GM18517 (cell line): ENCODE results near the gene HBB.

Experiments used
- ATAC-seq: cut with Tn5 transposase; IDR thresholded peaks from one replicate; pipeline ENCODE4 v1.9.1; 2021; ENCODE audit warnings: mild to moderate bottlenecking, moderate library complexity; ENCODE audit not compliant: unreplicated experiment

Gene HBB

GRCh38 chr11:5247472-5248192, 20.8 kb upstream of the HBB start:
- ATAC-seq, result no peak

GRCh38 chr11:5246772-5247471, 20.1 kb upstream of the HBB start:
- no peak for ATAC-seq

DNA sequence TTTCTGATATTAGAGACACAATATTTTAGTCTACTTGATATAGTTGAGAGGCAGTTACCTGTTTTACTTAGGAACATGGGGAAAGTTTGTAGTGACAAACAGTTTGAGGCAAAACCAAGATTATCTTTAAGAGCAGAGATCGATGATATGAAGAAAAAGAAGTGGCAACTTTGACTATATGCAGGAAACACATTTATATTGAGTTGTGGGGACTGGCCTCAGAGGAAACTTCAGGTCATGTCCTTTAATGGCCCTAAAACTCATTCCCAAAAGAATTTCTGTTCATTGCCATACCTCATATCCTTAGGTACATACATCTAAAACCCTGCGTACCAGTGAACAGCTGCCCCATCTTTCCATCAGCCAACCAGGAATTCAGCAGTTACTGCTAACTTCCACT, 18.3 kb upstream of the HBB start:
- no peak for ATAC-seq

DNA sequence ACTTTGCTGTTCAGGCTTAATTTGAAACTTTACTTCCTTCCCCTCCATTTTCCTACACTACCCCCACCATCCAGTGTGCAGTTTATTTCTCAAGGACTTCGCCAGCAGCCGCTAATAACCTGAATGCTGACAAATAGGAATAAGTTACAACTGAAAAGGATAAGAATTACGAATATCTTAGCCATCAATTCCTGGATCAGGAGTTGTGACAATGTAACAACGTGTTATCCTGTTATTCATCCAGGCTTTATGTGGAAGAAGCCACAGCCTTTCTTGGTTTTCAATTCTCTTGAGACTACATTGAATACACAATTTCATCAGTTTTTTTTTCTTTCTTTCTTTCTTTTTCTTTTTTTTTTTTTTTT, 16.9 kb upstream of the HBB start:
- no peak for ATAC-seq

- no peak for ATAC-seq
Observed at GRCh38 chr11:5242933-5243815, 16.3 kb upstream of the HBB start.

DNA sequence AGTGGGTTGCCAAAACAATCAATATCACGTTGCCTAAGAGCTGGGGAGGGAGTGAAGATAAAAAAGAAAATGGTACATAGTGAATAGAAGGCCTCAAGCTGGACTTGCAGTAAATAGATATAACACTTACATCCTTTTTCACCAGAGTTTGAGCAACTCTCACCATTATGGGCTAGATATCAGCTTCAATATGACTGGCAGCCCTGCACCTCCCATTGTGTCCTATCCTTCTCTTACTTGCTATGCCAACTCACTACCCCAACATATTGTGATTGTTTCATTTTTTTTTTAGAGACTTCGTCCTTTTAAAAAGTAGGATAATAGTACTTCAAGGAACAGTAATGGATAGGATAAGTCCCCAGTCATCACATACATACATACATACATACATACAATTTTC, 15.3 kb upstream of the HBB start:
- ATAC-seq, result no peak

DNA sequence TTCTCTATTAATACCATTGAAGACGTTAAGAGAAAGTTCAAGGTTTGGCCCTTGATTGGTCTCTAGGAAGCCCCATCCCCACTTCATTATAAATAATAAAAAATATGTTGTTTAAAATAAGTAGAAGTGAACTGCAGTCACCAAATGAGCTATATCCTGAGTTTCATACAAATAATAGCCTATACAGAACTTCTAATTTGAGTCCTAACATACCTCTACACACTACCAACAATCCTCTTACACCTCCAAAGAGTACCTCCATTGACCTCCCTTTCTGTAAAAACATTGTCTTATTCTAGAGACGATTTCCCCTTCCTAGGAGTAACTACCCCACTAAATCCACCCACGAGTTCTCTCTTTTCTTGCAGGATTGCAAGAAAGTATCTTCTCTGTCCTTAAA, 14.6 kb upstream of the HBB start:
- no peak for ATAC-seq

DNA sequence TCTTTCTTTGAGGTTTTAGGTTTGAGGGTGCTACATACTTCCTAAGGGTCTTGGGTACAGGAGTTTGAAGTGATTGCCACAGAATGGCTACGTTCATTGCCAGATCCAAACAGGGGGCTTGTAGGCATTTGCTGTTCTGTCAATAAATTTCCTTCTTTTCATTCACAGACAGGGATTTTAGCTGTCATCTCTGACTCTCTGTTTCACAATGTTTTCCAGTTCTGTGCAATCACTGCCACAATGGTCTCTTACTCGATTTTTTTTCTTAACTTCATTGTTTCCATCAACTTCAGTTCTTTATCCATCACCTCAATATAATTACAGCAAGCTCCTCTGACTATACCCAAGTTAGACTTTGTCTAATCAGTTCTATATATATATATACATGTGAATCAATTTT, 13.6 kb upstream of the HBB start:
- ATAC-seq, result no peak

DNA sequence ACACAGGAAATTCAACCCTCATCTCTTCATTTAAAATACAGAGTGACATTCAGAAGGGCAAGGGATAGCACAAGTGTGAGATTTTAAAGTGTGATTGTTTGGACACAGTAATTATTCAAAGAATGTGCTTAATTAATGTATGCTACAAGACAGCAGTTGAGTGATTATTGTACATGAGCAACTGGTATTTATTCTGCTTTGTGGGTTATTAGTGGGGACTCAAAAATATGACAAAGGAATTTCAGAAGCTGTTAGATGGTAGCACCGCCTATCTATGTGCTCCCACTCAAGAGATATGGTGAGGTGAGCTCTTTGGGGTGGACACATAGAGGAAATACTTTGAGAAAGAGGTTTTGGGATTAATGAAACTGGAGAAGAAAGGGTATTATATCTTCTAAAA, 13.2 kb upstream of the HBB start:
- no peak for ATAC-seq

GRCh38 chr11:5239046-5239445, 12.2 kb upstream of the HBB start:
- ATAC-seq, result no peak

GRCh38 chr11:5238486-5238885, 11.6 kb upstream of the HBB start:
- no peak for ATAC-seq

GRCh38 chr11:5237420-5237819, 10.5 kb upstream of the HBB start:
- ATAC-seq, result no peak

GRCh38 chr11:5235364-5236095, 8.7 kb upstream of the HBB start:
- no peak for ATAC-seq

GRCh38 chr11:5234381-5234834, 7.5 kb upstream of the HBB start, which contains the start of gene HBD:
TSS of gene HBD (minus strand) at chr11:5234483. CDS start at chr11:5234433, 50 bp downstream.
- no peak for ATAC-seq

DNA sequence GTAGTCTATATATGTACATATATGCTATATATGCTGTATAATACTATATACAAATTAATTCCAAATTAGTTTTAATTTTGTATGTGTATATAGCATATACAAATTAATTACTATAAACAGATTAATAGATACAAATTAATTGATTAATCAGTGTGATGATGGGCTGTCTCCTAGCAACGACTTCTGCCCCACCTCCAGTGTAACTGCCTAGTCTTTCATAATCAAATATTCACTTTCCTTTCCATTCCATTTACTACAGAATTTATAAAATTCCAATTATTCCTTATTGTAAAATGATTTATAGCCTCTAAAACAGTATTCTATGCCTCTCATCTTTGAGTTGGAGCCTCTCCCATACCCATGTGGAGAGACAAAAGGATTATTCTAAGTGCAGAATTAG, 6.4 kb upstream of the HBB start:
- no peak for ATAC-seq

DNA sequence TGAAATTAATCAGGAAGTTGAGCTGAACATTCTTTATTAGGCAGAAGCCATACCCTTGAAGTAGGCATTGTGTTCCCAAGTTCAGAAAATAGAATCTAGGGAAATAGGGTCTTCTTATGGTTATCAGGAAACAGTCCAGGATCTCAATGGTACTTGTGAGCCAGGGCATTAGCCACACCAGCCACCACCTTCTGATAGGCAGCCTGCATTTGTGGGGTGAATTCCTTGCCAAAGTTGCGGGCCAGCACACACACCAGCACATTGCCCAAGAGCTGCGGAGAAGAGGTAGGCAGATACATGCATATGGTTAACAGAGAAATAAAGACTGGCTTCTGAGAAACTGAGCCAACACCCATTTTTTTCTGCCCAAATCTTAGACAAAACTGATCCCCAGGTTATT, 6.0 kb upstream of the HBB start:
- no peak for ATAC-seq

DNA sequence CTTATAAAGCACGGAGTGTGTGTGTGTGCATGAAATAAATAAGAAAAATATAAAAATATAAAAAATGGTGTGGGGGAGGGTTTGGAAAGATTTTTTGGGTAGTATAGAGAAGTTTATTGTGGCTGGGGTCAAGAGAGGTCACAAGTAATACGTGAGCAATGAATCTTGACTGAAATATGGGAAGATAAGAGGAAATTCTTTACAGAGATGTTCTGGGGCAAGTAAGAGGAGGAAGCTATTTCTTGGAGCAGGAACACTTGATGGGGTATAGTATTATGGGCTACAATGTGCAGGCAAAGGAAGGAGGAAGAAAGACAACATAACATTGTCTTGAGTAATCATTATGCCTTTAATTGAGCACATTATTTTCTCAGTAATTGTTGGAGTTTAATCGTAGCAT, 5.3 kb upstream of the HBB start:
- ATAC-seq, result no peak

DNA sequence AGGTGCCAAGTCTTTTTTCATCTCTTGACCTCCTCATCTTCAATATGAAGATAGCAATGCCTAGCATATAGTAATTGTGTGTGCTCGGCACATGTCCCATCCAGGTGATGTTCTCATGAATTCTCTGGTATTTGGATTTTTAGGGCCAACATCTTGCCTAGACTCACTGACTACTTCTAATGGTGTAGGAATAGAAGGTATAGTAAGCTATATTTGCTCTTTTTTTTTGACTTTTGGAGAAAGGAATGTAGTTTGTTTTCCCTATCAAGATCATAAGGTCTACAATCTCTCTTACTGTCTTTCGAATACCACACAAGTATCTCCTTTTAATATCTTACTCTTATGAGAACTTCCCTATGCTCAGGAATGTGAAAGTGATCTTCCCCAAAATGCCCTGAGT, 4.2 kb upstream of the HBB start:
- no peak for ATAC-seq

DNA sequence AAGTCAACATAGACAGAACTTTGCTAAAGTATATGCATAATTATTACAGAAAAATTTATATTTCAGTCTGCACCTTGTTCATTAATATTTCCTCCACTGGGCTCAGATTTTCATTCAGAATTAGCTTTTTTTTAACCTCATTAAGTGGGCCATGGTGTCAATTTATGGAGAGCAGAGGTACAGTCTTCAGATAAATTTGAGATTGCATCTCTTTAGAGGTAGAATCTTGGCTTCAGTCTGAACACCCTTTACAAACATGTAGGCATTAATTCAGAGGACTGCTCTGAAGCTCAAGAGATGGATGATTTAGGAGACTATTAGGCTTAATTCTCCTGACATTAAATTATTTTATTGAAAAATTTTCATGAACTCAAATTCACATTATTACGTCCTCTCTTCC, 3.4 kb upstream of the HBB start:
- ATAC-seq, result no peak

DNA sequence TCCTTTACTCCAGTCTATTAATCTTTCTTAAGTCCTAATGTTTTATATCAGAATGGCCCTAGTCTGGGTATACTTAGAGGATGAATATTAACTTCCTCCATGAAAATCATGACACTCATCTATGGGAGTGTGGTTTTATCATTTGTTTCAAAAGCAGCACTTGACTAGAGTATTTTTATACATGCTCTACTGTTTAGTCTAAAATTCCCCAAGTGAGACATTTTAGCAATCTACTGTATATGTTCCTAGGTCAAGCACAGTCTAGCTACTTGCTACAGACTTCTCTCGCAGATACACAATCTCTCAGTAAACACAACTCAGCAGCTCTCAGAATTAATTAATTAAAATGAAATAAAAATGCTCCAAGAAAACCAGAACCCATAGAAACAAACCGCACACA, 2.9 kb upstream of the HBB start:
- no peak for ATAC-seq

DNA sequence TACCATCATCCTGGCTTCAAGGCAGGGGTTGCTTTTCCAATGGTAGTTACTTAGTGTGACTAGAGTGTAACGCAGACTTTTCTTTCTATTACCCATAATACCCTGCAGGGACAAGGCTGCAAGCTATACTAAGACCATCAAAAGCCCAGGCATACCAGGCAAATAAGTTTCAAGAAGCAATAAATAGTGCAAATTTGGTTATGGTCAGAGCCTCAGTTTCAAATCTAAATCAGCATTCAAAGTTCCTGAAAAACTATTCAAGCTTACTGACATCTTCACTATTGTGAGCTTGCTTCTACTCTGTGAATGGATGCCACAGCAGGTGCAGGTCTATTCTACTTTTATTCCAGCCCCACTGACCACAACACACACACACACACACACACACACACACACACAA, 2.5 kb upstream of the HBB start:
- ATAC-seq, result no peak
